Ovary (tissue), 3 donors: Measurements from ENCODE around the gene ARHGAP8.

ENCODE experiments used
- EP300 ChIP-seq: sonication (generic); formaldehyde crosslinking; IDR thresholded peaks from one replicate; pipeline ENCODE4 v1.6.1; 2017; ENCODE audit warnings: antibody characterized with exemption
- POLR2A ChIP-seq: fragments of 450-650 bp; IDR thresholded peaks from one replicate; pipeline ENCODE4 v1.6.1; 2017; ENCODE audit warnings: antibody characterized with exemption, mild to moderate bottlenecking, moderate library complexity
- TF ChIP-seq, protein P1 (sequence below), 3 donors: fragments of 450-650 bp in 2 of 3; fragments of 200-600 bp in 1 of 3; IDR thresholded peaks; one replicate each; pipeline versions ENCODE4 v1.5.1 to v1.8.0; 2016 to 2022; ENCODE audit warnings: antibody characterized with exemption in 3 of 3, mild to moderate bottlenecking in 1 of 3
- donor health status: DM: no; HTN: no; CAD: no.

GRCh38 chr22:44895296-44896055, 143.1 kb downstream of the ARHGAP8 start:
- TF ChIP-seq, protein P1, sequence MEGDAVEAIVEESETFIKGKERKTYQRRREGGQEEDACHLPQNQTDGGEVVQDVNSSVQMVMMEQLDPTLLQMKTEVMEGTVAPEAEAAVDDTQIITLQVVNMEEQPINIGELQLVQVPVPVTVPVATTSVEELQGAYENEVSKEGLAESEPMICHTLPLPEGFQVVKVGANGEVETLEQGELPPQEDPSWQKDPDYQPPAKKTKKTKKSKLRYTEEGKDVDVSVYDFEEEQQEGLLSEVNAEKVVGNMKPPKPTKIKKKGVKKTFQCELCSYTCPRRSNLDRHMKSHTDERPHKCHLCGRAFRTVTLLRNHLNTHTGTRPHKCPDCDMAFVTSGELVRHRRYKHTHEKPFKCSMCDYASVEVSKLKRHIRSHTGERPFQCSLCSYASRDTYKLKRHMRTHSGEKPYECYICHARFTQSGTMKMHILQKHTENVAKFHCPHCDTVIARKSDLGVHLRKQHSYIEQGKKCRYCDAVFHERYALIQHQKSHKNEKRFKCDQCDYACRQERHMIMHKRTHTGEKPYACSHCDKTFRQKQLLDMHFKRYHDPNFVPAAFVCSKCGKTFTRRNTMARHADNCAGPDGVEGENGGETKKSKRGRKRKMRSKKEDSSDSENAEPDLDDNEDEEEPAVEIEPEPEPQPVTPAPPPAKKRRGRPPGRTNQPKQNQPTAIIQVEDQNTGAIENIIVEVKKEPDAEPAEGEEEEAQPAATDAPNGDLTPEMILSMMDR (IDR thresholded peaks at IDR 0.05): no peak
- TF ChIP-seq POLR2A: no peak
- TF ChIP-seq EP300: no peak
